ENCODE data around the gene LRRC18. TPM values are rescaled to one million over a fixed set of nuclear protein-coding genes. Genes with fewer than 3 reads are reported as not detected.

LRRC18 gene
- not detected for total RNA-seq

GRCh38 chr10:48939790-48940325 lies at the start of gene LRRC18:
LRRC18 (minus strand) TSS chr10:48939840; CDS start chr10:48914155, 25,685 bp downstream.
- intact Hi-C loops (cut with DNase I) = no loop called here
- WGBS, 2 donors = 81 to 92% methylated on average over 2 of the region's 2 CpGs
- H3K27ac ChIP-seq = no peak within 1 kb of the TSS
- no peak for TF ChIP-seq CTCF (IDR thresholded peaks at IDR 0.05)
- no peak for TF ChIP-seq POLR2A (IDR thresholded peaks at IDR 0.05)
- no peaks in the 10 kb centered on the region for H3K27me3 ChIP-seq
- H3K4me1 ChIP-seq = no peaks in the 10 kb centered on the region
- no peak for DNase-seq
- H3K4me3 ChIP-seq = no peak within 1 kb of the TSS
- H3K36me3 ChIP-seq (replicated peaks in 1 of 2; ENCODE audit: insufficient read depth in 1 of 2, low read depth in 2 of 2) = no peaks in the 10 kb centered on the region
- H3K9me3 ChIP-seq = no peaks in the 10 kb centered on the region
- no peak for ATAC-seq

- H3K9me3 ChIP-seq = no peaks in the 10 kb centered on the region
- TF ChIP-seq CTCF (IDR thresholded peaks at IDR 0.05) (no peak), POLR2A (IDR thresholded peaks at IDR 0.05) (no peak)
- no peaks in the 10 kb centered on the region for H3K4me1 ChIP-seq
- no peaks in the 10 kb centered on the region for H3K27me3 ChIP-seq
- H3K27ac ChIP-seq = no peak overlapping the region
- no peak overlapping the region for H3K4me3 ChIP-seq
- no peak for DNase-seq
- ATAC-seq = no peak
- intact Hi-C loops (cut with DNase I) = no loop called here
- 65 to 75% methylated on average over 4 to 6 of the region's 7 CpGs for WGBS, 2 donors
- H3K36me3 ChIP-seq (replicated peaks in 1 of 2; ENCODE audit: insufficient read depth in 1 of 2, low read depth in 2 of 2) = no peaks in the 10 kb centered on the region
Observed at GRCh38 chr10:48985621-48986158, 46.0 kb upstream of the LRRC18 start.

GRCh38 chr10:48983648-48984351 lies 44.2 kb upstream of the LRRC18 start:
- Histone ChIP-seq H3K27me3 (no peaks in the 10 kb centered on the region), H3K4me1 (no peaks in the 10 kb centered on the region), H3K27ac (no peak overlapping the region), H3K4me3 (no peak overlapping the region), H3K36me3 (replicated peaks in 1 of 2; ENCODE audit: insufficient read depth in 1 of 2, low read depth in 2 of 2) (no peaks in the 10 kb centered on the region), H3K9me3 (no peaks in the 10 kb centered on the region)
- DNase-seq = no peak
- 54 to 57% methylated on average over 5 of the region's 5 CpGs for WGBS, 2 donors
- TF ChIP-seq POLR2A (IDR thresholded peaks at IDR 0.05) (no peak), CTCF (IDR thresholded peaks at IDR 0.05) (no peak)
- intact Hi-C loops (cut with DNase I) = no loop called here
- no peak for ATAC-seq

GRCh38 chr10:48982584-48982983 lies 42.9 kb upstream of the LRRC18 start:
- ATAC-seq = no peak
- TF ChIP-seq CTCF (IDR thresholded peaks at IDR 0.05) = no peak
- TF ChIP-seq POLR2A (IDR thresholded peaks at IDR 0.05) = no peak
- DNase-seq = no peak
- Histone ChIP-seq H3K36me3 (replicated peaks in 1 of 2; ENCODE audit: insufficient read depth in 1 of 2, low read depth in 2 of 2) (no peaks in the 10 kb centered on the region), H3K4me3 (no peak overlapping the region), H3K4me1 (no peaks in the 10 kb centered on the region), H3K9me3 (no peaks in the 10 kb centered on the region), H3K27ac (no peak overlapping the region), H3K27me3 (no peaks in the 10 kb centered on the region)
- intact Hi-C loops (cut with DNase I) = no loop called here
- 69 to 73% methylated on average over 5 of the region's 5 CpGs for WGBS, 2 donors
